IPS DF 19.7 (cell line): ENCODE results near the gene BUB1.
"Not testable (repeated sequence)": the region's sequence is repeated elsewhere in the genome, so short reads cannot be mapped to it uniquely, and the experiment has no call there.

ENCODE experiments used
- DNase-seq: peaks from one replicate; pipeline ENCODE4 v3.0.0-alpha.2; 2013; ENCODE audit warnings: low read depth, low spot score

Gene BUB1

GRCh38 chr2:110657724-110658305 is 20.0 kb downstream of the BUB1 start:
- DNase-seq = no peak

- no peak for DNase-seq
Observed at GRCh38 chr2:110655701-110656100, 22.2 kb downstream of the BUB1 start.

GRCh38 chr2:110653861-110654260 is 24.0 kb downstream of the BUB1 start:
- DNase-seq = no peak

- DNase-seq = no peak
Observed at GRCh38 chr2:110650346-110650745, 27.5 kb downstream of the BUB1 start.

- DNase-seq = no peak
Observed at GRCh38 chr2:110647777-110648176, 30.1 kb downstream of the BUB1 start.

GRCh38 chr2:110645616-110646015 is 32.2 kb downstream of the BUB1 start:
- DNase-seq = no peak

- DNase-seq = no peak
Observed at GRCh38 chr2:110644357-110644756, 33.5 kb downstream of the BUB1 start.

GRCh38 chr2:110642360-110642759 is 35.5 kb downstream of the BUB1 start:
- no peak for DNase-seq

GRCh38 chr2:110639972-110640371 is 37.9 kb downstream of the BUB1 start:
- no peak for DNase-seq

- no peak for DNase-seq
Observed at GRCh38 chr2:110638952-110639695, 38.7 kb downstream of the BUB1 start.

- DNase-seq = no peak
Observed at GRCh38 chr2:110638004-110638403, 39.9 kb downstream of the BUB1 start.

GRCh38 chr2:110637093-110637492 is 40.8 kb downstream of the BUB1 start:
- no peak for DNase-seq

GRCh38 chr2:110635949-110636628 is 41.8 kb downstream of the BUB1 start:
- DNase-seq = not testable (repeated sequence)

GRCh38 chr2:110627348-110627747 is 50.5 kb downstream of the BUB1 start:
- DNase-seq = not testable (repeated sequence)

- DNase-seq = not testable (repeated sequence)
Observed at GRCh38 chr2:110619326-110619939, 58.4 kb downstream of the BUB1 start.

- DNase-seq = not testable (repeated sequence)
Observed at GRCh38 chr2:110613927-110614326, 63.9 kb downstream of the BUB1 start.

- not testable (repeated sequence) for DNase-seq
Observed at GRCh38 chr2:110610613-110611250, 67.1 kb downstream of the BUB1 start.

- DNase-seq = not testable (repeated sequence)
Observed at GRCh38 chr2:110609843-110610612, 67.8 kb downstream of the BUB1 start.

GRCh38 chr2:110608788-110609502 is 68.9 kb downstream of the BUB1 start:
- DNase-seq = not testable (repeated sequence)

- not testable (repeated sequence) for DNase-seq
Observed at GRCh38 chr2:110605057-110605456, 72.8 kb downstream of the BUB1 start.
